ENCODE data around the gene ST6GALNAC4.

The ST6GALNAC4 gene

GRCh38 chr9:127915801-127916719 is 781 bp downstream of the ST6GALNAC4 start:
- FAIRE-seq (peak; percentile 86), DNase-seq (ENCODE audit: insufficient read length, low spot score) (no peak)

GRCh38 chr9:127915325-127915752 is 1.5 kb downstream of the ST6GALNAC4 start:
- no peak for FAIRE-seq

GRCh38 chr9:127913682-127914081 is 3.2 kb downstream of the ST6GALNAC4 start:
- no peak for DNase-seq (ENCODE audit: insufficient read length, low spot score)
- FAIRE-seq = no peak

More at GRCh38 chr9:127915325-127915752, 1.5 kb downstream of the ST6GALNAC4 start:
- DNase-seq (ENCODE audit: insufficient read length, low spot score) = no peak

DNA sequence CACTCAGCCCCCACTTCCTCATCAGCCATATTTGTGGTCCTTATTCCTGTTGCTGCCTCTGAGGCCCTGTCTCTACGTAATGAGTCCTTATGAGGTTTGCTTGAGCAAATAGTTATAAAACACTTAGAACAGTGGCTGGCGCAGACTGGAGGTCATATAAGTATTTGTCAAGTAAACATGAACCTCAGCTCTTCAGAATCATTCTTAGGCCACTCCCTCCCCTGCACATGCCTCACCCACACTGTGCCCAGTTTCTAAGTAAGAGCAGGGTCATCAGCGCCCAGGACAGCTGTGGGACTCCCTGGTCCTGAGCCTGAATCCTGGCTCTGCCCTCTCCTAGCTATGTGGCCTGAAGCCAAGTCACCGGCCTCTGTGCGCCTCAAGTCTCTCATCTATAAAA is 4.0 kb downstream of the ST6GALNAC4 start:
- DNase-seq (ENCODE audit: insufficient read length, low spot score) (no peak), FAIRE-seq (no peak)

GRCh38 chr9:127912296-127912695 is 4.5 kb downstream of the ST6GALNAC4 start:
- DNase-seq (ENCODE audit: insufficient read length, low spot score) (no peak), FAIRE-seq (no peak)

- peak; percentile 83 for FAIRE-seq
- no peak for DNase-seq (ENCODE audit: insufficient read length, low spot score)
Measured at GRCh38 chr9:127910613-127911205, 6.1 kb downstream of the ST6GALNAC4 start.

DNA sequence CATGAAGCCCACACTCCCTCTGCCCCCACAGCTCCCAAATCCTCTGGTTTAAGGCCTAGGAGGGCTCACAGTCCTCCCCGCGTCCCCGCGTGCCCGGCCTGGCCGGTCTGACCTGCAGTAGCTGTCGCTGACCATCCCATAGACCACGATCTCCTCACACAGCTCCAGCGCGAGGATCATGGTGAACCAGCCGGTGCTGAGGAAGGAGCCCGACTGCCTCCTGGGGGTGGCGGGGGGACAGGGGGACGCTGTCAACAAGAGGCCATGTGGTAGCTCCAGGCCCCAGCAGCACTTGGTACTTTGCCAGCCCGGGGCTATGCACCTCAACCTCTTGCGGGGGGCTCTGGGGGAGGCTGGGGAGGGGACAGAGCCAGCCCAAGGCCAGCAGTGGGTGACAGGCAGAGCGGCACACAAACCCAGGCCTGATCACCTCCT is 7.0 kb downstream of the ST6GALNAC4 start:
- no peak for FAIRE-seq
- DNase-seq (ENCODE audit: insufficient read length, low spot score) = no peak

DNA sequence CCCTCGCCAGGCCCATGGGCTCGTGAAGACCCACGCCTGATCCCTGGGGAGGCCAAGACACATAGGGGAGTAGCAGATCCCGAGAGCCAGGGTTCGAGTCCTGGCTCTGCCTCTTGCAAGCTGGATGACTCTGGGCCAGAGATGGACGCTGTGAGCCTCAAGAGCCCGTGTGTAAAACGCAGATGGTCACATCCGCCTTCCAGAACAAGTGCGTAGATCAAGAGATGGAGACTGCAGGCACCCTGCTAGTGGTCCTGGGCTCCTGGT is 8.2 kb downstream of the ST6GALNAC4 start:
- DNase-seq (ENCODE audit: insufficient read length, low spot score) = no peak
- FAIRE-seq = no peak

- no peak for DNase-seq (ENCODE audit: insufficient read length, low spot score)
- no peak for FAIRE-seq
Measured at GRCh38 chr9:127907867-127908659, 8.8 kb downstream of the ST6GALNAC4 start.

DNA sequence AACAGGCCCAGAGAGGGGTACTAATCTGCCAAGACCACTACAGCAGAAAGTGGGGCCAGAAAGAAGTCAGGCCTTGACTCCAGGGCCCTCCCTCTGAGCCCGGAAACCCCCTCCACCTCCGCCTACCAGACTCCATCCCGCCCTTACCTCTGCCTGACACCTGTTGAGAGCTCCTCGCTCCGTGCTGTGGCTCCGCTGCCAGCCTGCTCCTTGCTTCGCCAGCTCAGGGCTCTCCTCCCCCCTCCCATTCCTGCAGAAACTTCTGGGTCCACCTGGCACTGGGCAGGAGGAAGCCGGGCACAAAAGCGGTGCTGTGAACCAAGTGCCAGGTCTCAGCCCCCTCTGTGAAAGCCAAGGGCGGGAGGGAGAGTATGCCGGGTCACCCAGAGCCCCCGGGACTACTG is 11.1 kb downstream of the ST6GALNAC4 start:
- DNase-seq (ENCODE audit: insufficient read length, low spot score) (no peak), FAIRE-seq (peak; percentile 87)

GRCh38 chr9:127905004-127905728 is 11.7 kb downstream of the ST6GALNAC4 start:
- FAIRE-seq (peak; percentile 82), DNase-seq (ENCODE audit: insufficient read length, low spot score) (no peak)

DNA sequence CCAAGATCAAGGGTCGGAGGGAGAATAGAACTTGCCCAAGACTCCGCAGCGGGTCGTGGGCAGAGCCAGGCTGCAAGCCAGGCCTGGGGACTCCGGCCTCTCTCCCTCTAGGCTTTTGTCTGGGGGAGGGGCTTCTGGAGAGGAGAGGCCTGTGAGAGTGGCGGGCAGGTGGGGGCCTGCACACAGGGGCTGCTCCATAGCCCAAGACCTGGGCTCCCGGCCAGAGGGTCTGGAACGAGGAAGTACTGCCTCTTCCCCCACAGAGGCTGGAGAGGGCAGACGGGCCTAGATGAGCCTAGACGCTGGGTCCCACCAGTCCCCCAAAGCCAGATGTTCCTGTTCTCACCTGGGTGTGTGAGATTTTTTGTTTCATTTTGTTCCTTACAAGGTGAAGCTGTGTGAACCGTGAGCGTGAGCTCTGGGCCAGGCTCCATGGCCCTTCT is 12.3 kb downstream of the ST6GALNAC4 start:
- DNase-seq (ENCODE audit: insufficient read length, low spot score) (no peak), FAIRE-seq (peak; percentile 65)

DNA sequence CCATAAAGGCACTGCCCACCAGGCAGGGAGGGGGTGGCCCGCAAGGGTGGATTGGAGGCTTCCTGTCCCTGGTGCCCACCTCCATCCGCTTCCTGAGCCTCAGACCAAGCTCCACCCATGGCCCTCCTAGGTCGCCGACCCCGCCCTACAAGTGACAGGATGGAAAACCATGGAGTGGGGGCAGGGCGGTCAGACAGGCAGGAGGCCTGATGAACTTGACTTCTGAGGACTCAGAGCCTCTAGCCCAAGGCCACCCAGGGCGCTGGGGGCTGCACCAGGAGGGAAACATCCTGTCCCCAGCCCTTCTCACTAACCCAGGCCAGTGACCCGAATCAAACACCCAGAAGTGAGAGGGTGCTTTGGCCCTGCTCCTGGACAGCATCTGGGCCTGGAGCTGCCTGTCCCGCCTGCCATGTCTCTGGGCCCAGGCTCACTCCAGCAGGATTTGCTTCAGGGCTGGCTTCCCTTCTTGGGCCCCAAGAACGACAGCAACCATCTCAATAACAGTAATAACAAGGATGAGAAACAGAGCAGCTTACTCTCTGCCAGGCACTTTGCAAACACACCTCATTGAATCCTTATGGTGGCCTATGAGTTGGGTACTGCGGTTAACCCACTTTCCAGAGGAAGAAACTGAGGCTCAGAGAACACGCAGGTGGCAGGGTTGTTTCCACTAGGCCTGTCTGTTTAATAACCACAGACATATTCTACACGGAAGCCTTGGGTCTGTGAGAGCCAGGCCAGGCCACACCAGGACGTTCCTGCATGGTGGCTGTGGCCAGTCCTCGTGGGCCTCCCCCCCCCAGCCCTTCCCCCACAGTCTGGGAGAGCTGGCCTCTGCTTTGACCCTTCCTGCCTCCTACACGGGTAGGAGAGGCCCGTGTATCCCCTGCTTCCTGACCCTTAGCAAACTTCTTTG is 13.0 kb downstream of the ST6GALNAC4 start:
- DNase-seq (ENCODE audit: insufficient read length, low spot score) = peak; percentile 60
- peak; percentile 82 for FAIRE-seq

GRCh38 chr9:127899128-127899943 is 17.5 kb downstream of the ST6GALNAC4 start, which contains the start of gene ST6GALNAC6:
TSS of gene ST6GALNAC6 (minus strand) at chr9:127899603. CDS start at chr9:127897981, 1,622 bp downstream.
- FAIRE-seq (no peak), DNase-seq (ENCODE audit: insufficient read length, low spot score) (peak; percentile 93)

DNA sequence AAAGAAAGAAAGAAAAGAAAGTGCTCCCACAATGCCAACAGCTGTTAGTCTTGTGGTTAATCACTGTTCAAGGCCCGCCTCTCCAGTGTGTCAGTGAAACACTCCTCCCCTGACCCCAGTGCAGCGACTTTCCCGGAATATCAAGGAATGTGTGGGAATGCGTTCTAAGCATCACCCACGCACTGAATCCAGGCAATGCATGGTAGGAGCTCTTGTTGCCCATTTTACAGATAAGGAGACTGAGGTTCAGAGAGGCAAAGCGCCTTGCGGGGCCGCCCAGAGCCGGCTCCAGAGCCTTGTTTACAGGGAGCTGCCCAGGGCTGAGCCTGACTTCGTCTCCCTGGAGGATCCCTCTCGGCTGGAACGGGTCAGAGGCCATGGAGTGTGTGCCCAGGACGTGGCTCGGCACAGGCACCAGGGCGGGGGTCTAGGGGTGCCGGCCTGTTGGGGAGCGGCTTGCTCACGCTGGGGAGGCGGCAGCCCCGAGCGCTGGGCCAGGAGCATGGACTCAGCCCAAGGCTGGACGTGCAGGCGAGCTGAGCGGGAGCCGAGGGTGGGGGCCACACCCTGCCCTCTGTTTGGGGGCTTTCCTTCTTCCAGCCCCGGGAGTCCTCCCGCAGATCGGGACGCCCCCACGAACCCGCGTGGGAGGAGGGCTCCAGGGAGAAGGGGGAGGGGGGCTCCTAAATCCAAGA is 18.3 kb downstream of the ST6GALNAC4 start:
- FAIRE-seq (no peak), DNase-seq (ENCODE audit: insufficient read length, low spot score) (no peak)

- DNase-seq (ENCODE audit: insufficient read length, low spot score) = peak; percentile 56
Measured at GRCh38 chr9:127897193-127897692, 19.6 kb downstream of the ST6GALNAC4 start.

DNA sequence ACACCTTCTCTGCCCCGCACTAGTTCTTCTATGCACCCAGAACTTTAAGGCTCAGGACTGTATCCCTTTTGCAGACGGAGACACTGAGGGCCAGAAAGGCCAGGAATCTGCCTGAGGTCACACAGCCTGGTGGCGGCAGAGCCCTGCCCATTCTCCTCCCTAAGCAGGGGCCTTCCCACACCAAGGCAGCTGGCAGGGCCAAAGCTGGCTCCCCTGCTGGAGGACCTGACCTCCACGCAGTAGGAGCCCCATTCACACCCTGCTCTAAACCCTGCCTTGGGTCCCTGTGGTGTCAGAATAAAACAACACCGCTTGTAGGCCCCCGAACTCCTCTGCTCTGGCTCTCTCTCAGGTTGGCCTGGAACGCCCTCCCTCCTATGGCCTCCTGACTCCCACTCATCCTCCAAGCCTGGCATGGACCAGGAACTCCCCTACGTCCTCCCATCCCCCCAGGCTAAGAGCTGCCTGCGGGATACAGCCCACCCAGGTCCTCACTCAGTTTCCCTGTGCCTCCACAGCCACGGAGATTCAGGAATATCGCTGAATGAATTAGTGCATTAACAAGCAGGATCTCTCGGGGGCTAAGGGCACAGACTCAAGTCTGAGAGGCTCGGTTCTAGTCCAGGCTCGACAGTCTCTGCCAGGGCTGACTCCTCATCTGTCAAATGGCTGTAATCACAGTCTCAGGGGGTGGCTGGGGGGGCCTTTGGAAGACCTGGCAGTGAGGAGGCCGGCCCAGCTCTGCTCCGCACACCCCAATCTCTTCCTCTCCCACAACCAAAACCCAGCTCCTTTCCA is 20.2 kb downstream of the ST6GALNAC4 start:
- no peak for FAIRE-seq
- DNase-seq (ENCODE audit: insufficient read length, low spot score) = no peak

More at GRCh38 chr9:127897193-127897692, 19.6 kb downstream of the ST6GALNAC4 start:
- FAIRE-seq = no peak

All from GM19239 (cell line).